ENCODE results near the gene ZBTB38.

The ZBTB38 gene

DNA sequence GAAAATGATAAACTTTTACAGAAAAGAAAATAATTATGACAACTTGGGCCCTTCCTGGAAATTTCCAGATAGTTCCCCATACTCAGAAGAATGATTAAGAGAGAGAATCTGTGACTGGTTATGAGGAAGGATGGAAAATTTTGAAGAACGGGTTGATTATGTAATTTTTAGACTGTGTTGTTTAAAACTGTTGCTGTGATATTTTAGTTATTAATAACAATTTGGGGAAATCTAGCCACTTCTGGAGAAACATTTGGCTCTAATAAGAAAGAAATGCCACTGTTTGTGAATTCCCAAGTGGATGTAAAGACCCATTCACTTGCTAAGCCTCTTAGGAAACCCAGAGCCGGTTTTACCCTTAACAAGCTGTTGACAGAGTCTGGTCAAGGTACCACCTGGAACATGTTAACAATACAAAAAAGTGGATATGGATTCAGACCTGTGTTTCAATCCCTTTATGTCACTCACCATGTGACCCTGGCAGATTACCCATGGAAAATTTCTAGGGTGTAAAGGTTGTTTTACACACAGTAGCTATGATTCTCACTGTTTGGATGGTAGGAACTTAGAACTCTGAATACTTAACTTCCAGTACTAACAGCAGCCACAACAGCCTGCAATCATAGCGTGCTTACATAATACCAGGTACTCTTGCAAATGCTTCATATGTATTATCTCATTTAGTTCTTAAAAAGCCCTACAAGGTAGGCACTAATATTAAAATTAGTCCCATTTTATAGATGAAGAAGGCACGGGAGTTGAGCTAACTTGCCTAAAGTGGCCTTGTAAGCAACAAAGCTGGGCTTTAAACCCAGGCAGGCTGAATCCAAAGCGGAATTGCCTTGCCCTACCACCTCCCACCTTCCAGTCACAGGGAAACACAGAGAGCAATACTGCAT lies 32.0 kb downstream of the ZBTB38 start:
- H3K4me3 ChIP-seq (ENCODE audit: control insufficient read depth, low read depth, low read length), result no peak overlapping the region
- no peak for DNase-seq (ENCODE audit: low read depth)
- TF ChIP-seq, protein P1, sequence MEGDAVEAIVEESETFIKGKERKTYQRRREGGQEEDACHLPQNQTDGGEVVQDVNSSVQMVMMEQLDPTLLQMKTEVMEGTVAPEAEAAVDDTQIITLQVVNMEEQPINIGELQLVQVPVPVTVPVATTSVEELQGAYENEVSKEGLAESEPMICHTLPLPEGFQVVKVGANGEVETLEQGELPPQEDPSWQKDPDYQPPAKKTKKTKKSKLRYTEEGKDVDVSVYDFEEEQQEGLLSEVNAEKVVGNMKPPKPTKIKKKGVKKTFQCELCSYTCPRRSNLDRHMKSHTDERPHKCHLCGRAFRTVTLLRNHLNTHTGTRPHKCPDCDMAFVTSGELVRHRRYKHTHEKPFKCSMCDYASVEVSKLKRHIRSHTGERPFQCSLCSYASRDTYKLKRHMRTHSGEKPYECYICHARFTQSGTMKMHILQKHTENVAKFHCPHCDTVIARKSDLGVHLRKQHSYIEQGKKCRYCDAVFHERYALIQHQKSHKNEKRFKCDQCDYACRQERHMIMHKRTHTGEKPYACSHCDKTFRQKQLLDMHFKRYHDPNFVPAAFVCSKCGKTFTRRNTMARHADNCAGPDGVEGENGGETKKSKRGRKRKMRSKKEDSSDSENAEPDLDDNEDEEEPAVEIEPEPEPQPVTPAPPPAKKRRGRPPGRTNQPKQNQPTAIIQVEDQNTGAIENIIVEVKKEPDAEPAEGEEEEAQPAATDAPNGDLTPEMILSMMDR (IDR thresholded peaks at IDR 0.05; ENCODE audit: control insufficient read depth, insufficient read depth, low read depth, low read length, missing control alignments), result no peak

GRCh38 chr3:141401095-141401494 lies 32.8 kb downstream of the ZBTB38 start:
- DNase-seq (ENCODE audit: low read depth), result no peak
- TF ChIP-seq, protein P1 (IDR thresholded peaks at IDR 0.05; ENCODE audit: control insufficient read depth, insufficient read depth, low read depth, low read length, missing control alignments), result no peak
- H3K4me3 ChIP-seq (ENCODE audit: control insufficient read depth, low read depth, low read length), result no peak overlapping the region

DNA sequence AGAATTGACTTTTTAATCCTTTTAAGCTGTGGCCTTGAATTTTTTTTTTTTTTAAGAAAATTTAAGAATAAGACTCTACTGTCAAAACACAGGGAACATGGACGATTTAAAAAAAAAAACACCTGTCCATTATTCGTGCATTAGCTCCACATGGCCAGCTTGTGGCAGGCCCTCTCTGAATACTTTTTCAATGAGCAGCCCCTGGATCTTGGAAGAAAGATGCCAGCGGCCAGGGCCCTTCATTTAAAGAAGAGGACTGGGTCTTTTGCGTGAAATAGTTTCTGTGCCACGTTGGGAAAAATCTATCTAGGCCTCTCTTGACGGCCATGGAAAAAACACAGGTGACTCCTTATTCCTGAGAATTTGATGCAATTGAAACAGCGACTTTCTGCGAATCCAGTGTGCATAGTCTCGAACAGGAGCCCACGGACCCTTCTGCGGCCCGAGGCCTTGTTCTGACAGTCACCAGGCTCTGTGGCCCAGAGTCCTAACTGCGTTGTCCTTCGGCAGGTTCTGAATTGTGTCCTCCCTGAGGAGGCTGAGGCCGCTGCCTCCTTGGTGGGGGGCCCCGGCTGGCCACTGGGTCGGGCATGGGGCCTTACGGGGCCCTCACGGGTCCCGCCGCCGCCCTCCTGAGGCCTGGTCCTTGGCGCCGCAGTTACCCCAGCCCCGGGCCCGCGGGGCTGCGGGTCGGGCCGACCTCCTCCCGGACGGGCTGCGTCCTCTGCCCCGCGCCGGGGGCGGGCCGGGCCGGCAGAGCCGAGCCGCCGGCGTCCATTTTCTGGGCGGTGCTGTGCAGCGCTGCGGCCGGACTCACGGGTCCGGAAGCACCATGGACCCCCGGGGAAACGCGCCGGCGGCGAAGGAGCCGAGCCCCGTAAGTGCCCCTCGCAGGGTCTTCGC lies 33.5 kb downstream of the ZBTB38 start:
- TF ChIP-seq, protein P1 (IDR thresholded peaks at IDR 0.05; ENCODE audit: control insufficient read depth, insufficient read depth, low read depth, low read length, missing control alignments), result no peak
- H3K4me3 ChIP-seq (ENCODE audit: control insufficient read depth, low read depth, low read length), result peak overlapping the region; percentile 49
- DNase-seq (ENCODE audit: low read depth), result no peak

DNA sequence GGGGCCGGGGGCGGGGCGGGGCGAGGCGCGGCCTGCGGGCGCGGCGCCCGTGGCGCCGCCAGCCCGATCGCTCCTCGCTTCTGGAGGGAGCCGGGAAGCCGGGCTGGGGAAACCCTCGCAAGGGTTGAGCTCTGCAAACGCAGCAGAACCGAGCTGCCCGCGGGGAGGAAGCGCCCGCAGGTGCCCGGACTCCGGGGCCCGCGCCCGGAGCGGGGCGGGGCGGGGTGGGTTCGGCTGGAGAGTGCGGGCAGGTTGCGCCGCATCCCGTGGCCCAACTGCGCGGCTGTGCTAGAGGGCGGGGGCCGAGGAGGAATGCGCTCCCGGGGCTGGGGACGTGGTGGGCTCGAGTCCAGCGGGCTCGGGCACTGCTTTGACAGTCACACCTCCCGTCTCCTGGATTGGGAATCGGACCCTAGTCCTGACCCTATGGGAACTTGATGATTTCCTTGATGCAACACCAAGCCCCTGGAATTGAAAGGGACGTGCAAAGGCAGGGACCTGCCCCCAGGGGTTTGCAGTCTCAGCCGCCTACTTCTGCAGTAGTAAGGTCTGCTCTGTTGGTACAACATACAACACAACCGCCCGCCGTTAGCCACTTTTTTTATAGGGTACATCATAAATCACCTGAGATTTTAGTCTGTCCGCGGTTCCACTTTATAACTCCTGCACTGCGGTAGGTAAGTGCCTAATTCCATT lies 34.3 kb downstream of the ZBTB38 start:
- peak overlapping the region; percentile 49 for H3K4me3 ChIP-seq (ENCODE audit: control insufficient read depth, low read depth, low read length)
- peak; percentile 63 for DNase-seq (ENCODE audit: low read depth)
- TF ChIP-seq, protein P1 (IDR thresholded peaks at IDR 0.05; ENCODE audit: control insufficient read depth, insufficient read depth, low read depth, low read length, missing control alignments), result no peak

DNA sequence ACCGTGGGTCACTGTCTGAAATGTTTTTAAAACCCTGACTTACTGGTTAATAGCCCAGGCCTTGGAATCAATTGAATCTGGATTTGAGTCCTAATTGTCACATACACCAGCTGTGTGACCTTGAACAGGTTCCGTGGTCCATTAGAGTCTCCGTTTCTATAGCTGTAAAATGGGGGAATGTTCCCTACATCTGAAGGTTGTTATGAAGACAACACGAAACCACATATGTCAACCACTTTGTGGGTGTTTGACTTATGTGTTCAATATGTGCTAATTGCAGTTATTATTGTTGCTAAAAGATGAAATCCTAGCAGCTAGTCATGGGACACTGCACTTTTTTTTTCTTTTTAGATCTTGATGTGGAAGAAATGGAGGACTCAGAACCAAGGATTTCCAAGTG lies 35.3 kb downstream of the ZBTB38 start:
- H3K4me3 ChIP-seq (ENCODE audit: control insufficient read depth, low read depth, low read length), result peak overlapping the region; percentile 49
- no peak for DNase-seq (ENCODE audit: low read depth)
- TF ChIP-seq, protein P1 (IDR thresholded peaks at IDR 0.05; ENCODE audit: control insufficient read depth, insufficient read depth, low read depth, low read length, missing control alignments), result no peak

DNA sequence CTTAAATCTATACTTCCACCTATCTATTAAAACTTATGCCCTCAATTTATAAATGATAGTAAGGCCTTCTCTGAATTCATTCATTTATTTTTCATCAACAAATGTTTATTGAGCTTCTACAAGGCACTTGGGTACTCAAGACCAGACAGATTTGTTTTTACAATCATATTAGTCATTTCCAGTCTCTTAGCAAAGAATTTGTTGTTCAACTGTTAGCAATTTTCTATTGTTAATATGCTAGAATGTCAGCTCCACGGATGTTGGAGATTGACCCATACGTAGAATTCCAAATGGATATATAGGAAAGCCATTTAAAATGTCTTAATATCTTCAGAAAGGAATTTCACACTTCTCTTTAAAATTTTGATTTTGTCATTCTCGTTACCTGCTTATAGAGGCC lies 36.7 kb downstream of the ZBTB38 start:
- H3K4me3 ChIP-seq (ENCODE audit: control insufficient read depth, low read depth, low read length), result no peak overlapping the region
- TF ChIP-seq, protein P1 (IDR thresholded peaks at IDR 0.05; ENCODE audit: control insufficient read depth, insufficient read depth, low read depth, low read length, missing control alignments), result no peak
- peak; percentile 52 for DNase-seq (ENCODE audit: low read depth)

Data from AG09309 (cell line).